ENCODE measurements around the gene FKBP8. TPM values are rescaled to one million over a fixed set of nuclear protein-coding genes. Genes with fewer than 3 reads are reported as not detected.

The FKBP8 gene
- total and polyA plus RNA-seq, 7 donors: 200 to 456 (median 366) TPM

- peaks cover 0 to 41% (median 33%) of the 10 kb centered on the region in 4 donors for H3K4me1 ChIP-seq
- WGBS, 2 donors: 16 to 26% methylated on average over 52 of the region's 52 CpGs
- H3K9me3 ChIP-seq: no peaks in the 10 kb centered on the region
- peak; percentile 85 for DNase-seq
- H3K4me3 ChIP-seq: peak overlapping the region; percentile 78 to 93 (median 85)
- no peaks in the 10 kb centered on the region for H3K27me3 ChIP-seq
- TF ChIP-seq POLR2AphosphoS5 (IDR thresholded peaks at IDR 0.05) (no peak), CTCF (IDR thresholded peaks at IDR 0.05) (peak in 2 of 4 experiments; percentile 30)
- H3K27ac ChIP-seq: peak overlapping the region; percentile 86 to 93 (median 90)
- H3K36me3 ChIP-seq: peaks cover 0 to 9% (median 4%) of the 10 kb centered on the region in 4 donors
- intact Hi-C loops (cut with DNase I): loop anchor here (5.0 kb wide), 3 partner anchors 93 to 243 kb away; partner anchors contain the start of genes CRTC1 and UPF1
These were observed 46.3 kb upstream of the FKBP8 start for GRCh38 chr19:18589380-18590272.

- Histone ChIP-seq H3K4me3 (peak within 1 kb of the TSS; percentile 78 to 93 (median 85)), H3K4me1 (peaks cover 0 to 34% (median 25%) of the 10 kb centered on the region in 4 donors), H3K9me3 (no peaks in the 10 kb centered on the region), H3K27me3 (no peaks in the 10 kb centered on the region), H3K27ac (peak within 1 kb of the TSS; percentile 86 to 93 (median 90)), H3K36me3 (peaks cover 0 to 9% (median 4%) of the 10 kb centered on the region in 4 donors)
- TF ChIP-seq EP300 (IDR thresholded peaks at IDR 0.05): no peak
- TF ChIP-seq CTCF (IDR thresholded peaks at IDR 0.05): peak; percentile 69 to 88 (median 76)
- TF ChIP-seq POLR2AphosphoS5 (IDR thresholded peaks at IDR 0.05): peak in 3 of 4 donors; percentile 52 to 65 (median 63)
- no peak for TF ChIP-seq POLR2A (IDR thresholded peaks at IDR 0.05)
- WGBS, 2 donors: 0 to 1% methylated on average over 72 of the region's 72 CpGs
- intact Hi-C loops (cut with DNase I): loop anchor here (5.0 kb wide), 3 partner anchors 94 to 244 kb away; partner anchors contain the start of genes CRTC1 and UPF1
- peak; percentile 94 for DNase-seq
These were observed 45.4 kb upstream of the FKBP8 start, which contains the start of gene REX1BD for GRCh38 chr19:18588611-18589379. Gene REX1BD (plus strand): TSS chr19:18588798. CDS start chr19:18588802, 4 bp downstream.

- H3K27me3 ChIP-seq: no peaks in the 10 kb centered on the region
- peaks cover 0 to 9% (median 4%) of the 10 kb centered on the region in 4 donors for H3K36me3 ChIP-seq
- intact Hi-C loops (cut with DNase I): loop anchor here (5.0 kb wide), 3 partner anchors 94 to 244 kb away; partner anchors contain the start of genes CRTC1 and UPF1
- H3K9me3 ChIP-seq: no peaks in the 10 kb centered on the region
- peak overlapping the region; percentile 86 to 93 (median 90) for H3K27ac ChIP-seq
- no peak for DNase-seq
- peak overlapping the region; percentile 78 to 93 (median 85) for H3K4me3 ChIP-seq
- 37 to 46% methylated on average over 16 of the region's 16 CpGs for WGBS, 2 donors
- H3K4me1 ChIP-seq: peaks cover 0 to 30% (median 23%) of the 10 kb centered on the region in 4 donors
- TF ChIP-seq POLR2AphosphoS5 (IDR thresholded peaks at IDR 0.05): no peak
- no peak for TF ChIP-seq POLR2A (IDR thresholded peaks at IDR 0.05)
- no peak for TF ChIP-seq EP300 (IDR thresholded peaks at IDR 0.05)
- TF ChIP-seq CTCF (IDR thresholded peaks at IDR 0.05): no peak
These were observed 44.7 kb upstream of the FKBP8 start for GRCh38 chr19:18587962-18588610.

DNA sequence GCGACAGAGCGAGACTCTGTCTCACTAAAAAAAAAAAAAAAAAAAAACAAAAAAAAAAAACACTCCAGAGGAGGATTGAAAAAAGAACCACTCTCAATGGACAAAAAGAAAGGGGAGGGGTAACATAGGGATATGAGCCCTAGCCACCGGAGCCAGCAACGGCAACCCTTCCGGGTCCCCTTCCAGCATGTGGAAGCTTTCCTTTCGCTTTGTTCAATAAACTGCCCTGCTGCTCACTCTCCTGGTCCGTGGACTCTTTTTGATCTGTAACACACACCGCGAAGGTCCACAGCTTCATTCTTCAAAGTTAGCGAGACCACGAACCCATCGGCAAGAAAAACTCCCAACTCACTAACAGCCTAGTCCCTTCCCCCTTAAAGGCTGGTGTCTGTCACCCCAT, 44.2 kb upstream of the FKBP8 start:
- intact Hi-C loops (cut with DNase I): loop anchor here (5.0 kb wide), 3 partner anchors 95 to 245 kb away; partner anchors contain the start of genes CRTC1 and UPF1
- H3K4me1 ChIP-seq: peaks cover 0 to 30% (median 23%) of the 10 kb centered on the region in 4 donors
- H3K27me3 ChIP-seq: no peaks in the 10 kb centered on the region
- TF ChIP-seq POLR2A (IDR thresholded peaks at IDR 0.05): no peak
- TF ChIP-seq CTCF (IDR thresholded peaks at IDR 0.05): no peak
- TF ChIP-seq POLR2AphosphoS5 (IDR thresholded peaks at IDR 0.05): no peak
- no peak for TF ChIP-seq EP300 (IDR thresholded peaks at IDR 0.05)
- no peak overlapping the region for H3K4me3 ChIP-seq
- H3K27ac ChIP-seq: peak overlapping the region in 3 of 4 donors; percentile 86 to 93 (median 91)
- DNase-seq: no peak
- peaks cover 0 to 9% (median 4%) of the 10 kb centered on the region in 4 donors for H3K36me3 ChIP-seq
- 92 to 93% methylated on average over 12 of the region's 12 CpGs for WGBS, 2 donors
- H3K9me3 ChIP-seq: no peaks in the 10 kb centered on the region

Data from sigmoid colon (tissue), 7 donors.